GM08714 (cell line): Measurements from ENCODE around the gene HIGD2B.
"Not testable (repeated sequence)": the region's sequence is repeated elsewhere in the genome, so short reads cannot be mapped to it uniquely, and the experiment has no call there.

Experiments used
- H3K4me3 ChIP-seq: fragments of 200-500 bp; sonication (Bioruptor generic); 2 replicates; pipeline ENCODE4 v1.5.1; 2014; ENCODE audit warnings: mild to moderate bottlenecking, low read length, inconsistent platforms
- ZNF274 ChIP-seq: IDR thresholded peaks from 2 replicates; pipeline ENCODE4 v1.6.1; 2012; ENCODE audit warnings: mild to moderate bottlenecking, low read depth, low read length

Gene HIGD2B

GRCh38 chr15:72685925-72686794, at the start of gene HIGD2B, which contains the start of gene BBS4:
HIGD2B (minus strand) TSS chr15:72686182; CDS start chr15:72676374, 9,808 bp downstream.
BBS4 (plus strand) TSS chr15:72686207; CDS start chr15:72686228, 21 bp downstream.
- no peak for TF ChIP-seq ZNF274
- peak within 1 kb of the TSS; percentile 98 for H3K4me3 ChIP-seq

GRCh38 chr15:72735111-72735510, 49.1 kb upstream of the HIGD2B start:
- TF ChIP-seq ZNF274, result no peak
- no peak overlapping the region for H3K4me3 ChIP-seq

GRCh38 chr15:72733941-72734738, 48.2 kb upstream of the HIGD2B start:
- no peak for TF ChIP-seq ZNF274
- H3K4me3 ChIP-seq, result no peak overlapping the region

GRCh38 chr15:72732516-72732915, 46.5 kb upstream of the HIGD2B start:
- no peak overlapping the region for H3K4me3 ChIP-seq
- no peak for TF ChIP-seq ZNF274

- TF ChIP-seq ZNF274, result no peak
- no peak overlapping the region for H3K4me3 ChIP-seq
These were observed 46.1 kb upstream of the HIGD2B start for GRCh38 chr15:72732086-72732485.

- TF ChIP-seq ZNF274, result no peak
- H3K4me3 ChIP-seq, result no peak overlapping the region
These were observed 42.8 kb upstream of the HIGD2B start for GRCh38 chr15:72728821-72729220.

GRCh38 chr15:72728249-72728648, 42.3 kb upstream of the HIGD2B start:
- H3K4me3 ChIP-seq, result not testable (repeated sequence)

- TF ChIP-seq ZNF274, result no peak
These were observed 41.2 kb upstream of the HIGD2B start for GRCh38 chr15:72727154-72727553.

GRCh38 chr15:72725851-72726250, 39.9 kb upstream of the HIGD2B start:
- not testable (repeated sequence) for H3K4me3 ChIP-seq

More at GRCh38 chr15:72727154-72727553, 41.2 kb upstream of the HIGD2B start:
- H3K4me3 ChIP-seq, result no peak overlapping the region

- no peak for TF ChIP-seq ZNF274
- H3K4me3 ChIP-seq, result no peak overlapping the region
These were observed 39.5 kb upstream of the HIGD2B start for GRCh38 chr15:72725446-72725845.

GRCh38 chr15:72724028-72724427, 38.0 kb upstream of the HIGD2B start:
- no peak for TF ChIP-seq ZNF274

GRCh38 chr15:72722071-72722696, 36.2 kb upstream of the HIGD2B start:
- no peak overlapping the region for H3K4me3 ChIP-seq
- TF ChIP-seq ZNF274, result no peak

More at GRCh38 chr15:72724028-72724427, 38.0 kb upstream of the HIGD2B start:
- H3K4me3 ChIP-seq, result no peak overlapping the region

- H3K4me3 ChIP-seq, result not testable (repeated sequence)
These were observed 22.7 kb upstream of the HIGD2B start for GRCh38 chr15:72708551-72709303.

- no peak for TF ChIP-seq ZNF274
- no peak overlapping the region for H3K4me3 ChIP-seq
These were observed 20.3 kb upstream of the HIGD2B start for GRCh38 chr15:72706266-72706665.

GRCh38 chr15:72700076-72700475, 14.1 kb upstream of the HIGD2B start:
- H3K4me3 ChIP-seq, result no peak overlapping the region
- TF ChIP-seq ZNF274, result no peak
